GM18505 (cell line): ENCODE measurements around the gene FAM199X.

Source experiments
- ATAC-seq: cut with Tn5 transposase; IDR thresholded peaks from one replicate; pipeline ENCODE4 v1.9.1; 2021; ENCODE audit not compliant: unreplicated experiment
- POLR2A ChIP-seq: IDR thresholded peaks from 4 replicates; pipeline ENCODE4 v1.6.1; 2011; ENCODE audit warnings: borderline replicate concordance; ENCODE audit not compliant: insufficient read depth, insufficient read length; ENCODE audit errors: extremely low read depth

Gene FAM199X

GRCh38 chrX:104156630-104157529 lies 9.4 kb upstream of the FAM199X start, which contains the start of gene SLC25A53:
TSS of gene SLC25A53 (minus strand) at chrX:104157009. CDS start at chrX:104105257, 51,752 bp downstream.
- peak; percentile 67 for TF ChIP-seq POLR2A
- ATAC-seq, result peak; percentile 94

GRCh38 chrX:104166735-104167436 lies 633 bp downstream of the FAM199X start:
- no peak for ATAC-seq

GRCh38 chrX:104168127-104168526 lies 1.9 kb downstream of the FAM199X start:
- no peak for TF ChIP-seq POLR2A
- ATAC-seq, result no peak

More at GRCh38 chrX:104166735-104167436, 633 bp downstream of the FAM199X start:
- no peak for TF ChIP-seq POLR2A

- no peak for ATAC-seq
Observed at GRCh38 chrX:104172121-104172520, 5.9 kb downstream of the FAM199X start.

GRCh38 chrX:104172788-104173187 lies 6.5 kb downstream of the FAM199X start:
- TF ChIP-seq POLR2A, result no peak

More at GRCh38 chrX:104172121-104172520, 5.9 kb downstream of the FAM199X start:
- no peak for TF ChIP-seq POLR2A

GRCh38 chrX:104173841-104174240 lies 7.6 kb downstream of the FAM199X start:
- TF ChIP-seq POLR2A, result no peak

More at GRCh38 chrX:104172788-104173187, 6.5 kb downstream of the FAM199X start:
- ATAC-seq, result no peak

GRCh38 chrX:104183685-104184084 lies 17.4 kb downstream of the FAM199X start:
- no peak for ATAC-seq
- no peak for TF ChIP-seq POLR2A

More at GRCh38 chrX:104173841-104174240, 7.6 kb downstream of the FAM199X start:
- ATAC-seq, result no peak

- no peak for ATAC-seq
- TF ChIP-seq POLR2A, result no peak
Observed at GRCh38 chrX:104187931-104188330, 21.7 kb downstream of the FAM199X start.

- TF ChIP-seq POLR2A, result no peak
- no peak for ATAC-seq
Observed at GRCh38 chrX:104189837-104190236, 23.6 kb downstream of the FAM199X start.

GRCh38 chrX:104193485-104193884 lies 27.2 kb downstream of the FAM199X start:
- no peak for TF ChIP-seq POLR2A
- ATAC-seq, result no peak

- no peak for ATAC-seq
- no peak for TF ChIP-seq POLR2A
Observed at GRCh38 chrX:104195013-104195412, 28.8 kb downstream of the FAM199X start.

- TF ChIP-seq POLR2A, result no peak
- ATAC-seq, result peak; percentile 65
Observed at GRCh38 chrX:104195489-104196084, 29.3 kb downstream of the FAM199X start.

- TF ChIP-seq POLR2A, result no peak
- ATAC-seq, result no peak
Observed at GRCh38 chrX:104205548-104205947, 39.3 kb downstream of the FAM199X start.
